ENCODE data around the gene DPEP1.
A peak's percentile ranks its signal among the peaks of the same experiment; 100 is the strongest.

The DPEP1 gene

DNA sequence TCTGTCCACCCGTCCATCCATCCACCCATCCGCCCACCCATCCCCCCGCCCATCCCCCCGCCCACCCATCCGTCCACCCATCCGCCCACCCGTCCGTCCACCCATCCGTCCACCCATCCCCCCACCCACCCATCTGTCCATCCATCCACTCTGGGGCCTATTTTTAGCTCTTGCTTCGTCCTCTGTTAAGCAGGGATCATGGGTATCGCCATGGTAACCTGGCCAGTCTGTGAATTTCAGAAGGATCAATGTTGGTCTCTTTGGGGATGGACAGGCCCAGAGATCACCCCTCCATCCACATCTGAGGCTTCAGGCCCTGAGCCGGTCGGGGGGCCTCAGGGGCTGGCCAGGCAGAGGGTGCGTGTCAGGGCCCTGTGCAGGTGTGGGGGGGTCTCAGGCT is 15.2 kb upstream of the DPEP1 start:
- no peak for DNase-seq (ENCODE audit: insufficient read length, low spot score)
- no peak for FAIRE-seq

DNA sequence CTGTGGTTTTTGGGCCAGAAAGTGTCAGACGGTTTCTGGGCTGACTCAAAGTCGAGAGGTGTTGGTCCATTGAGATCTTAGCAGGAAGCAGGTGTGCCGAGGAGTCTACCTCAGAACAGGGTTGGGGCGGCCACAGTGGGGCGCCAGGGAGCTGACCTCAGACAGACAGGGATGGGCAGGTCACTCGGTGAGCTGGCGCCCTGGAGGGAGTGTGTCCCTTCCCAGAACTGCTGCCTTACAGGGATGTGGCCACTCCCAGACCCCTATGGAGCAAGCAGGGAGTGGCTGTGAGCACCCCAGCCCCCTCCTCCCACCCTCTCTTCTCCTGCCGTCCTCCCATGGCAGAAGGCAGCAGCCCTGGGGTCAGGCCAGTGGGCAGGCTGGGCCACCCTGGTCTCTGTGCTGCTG is 14.0 kb upstream of the DPEP1 start:
- no peak for FAIRE-seq

DNA sequence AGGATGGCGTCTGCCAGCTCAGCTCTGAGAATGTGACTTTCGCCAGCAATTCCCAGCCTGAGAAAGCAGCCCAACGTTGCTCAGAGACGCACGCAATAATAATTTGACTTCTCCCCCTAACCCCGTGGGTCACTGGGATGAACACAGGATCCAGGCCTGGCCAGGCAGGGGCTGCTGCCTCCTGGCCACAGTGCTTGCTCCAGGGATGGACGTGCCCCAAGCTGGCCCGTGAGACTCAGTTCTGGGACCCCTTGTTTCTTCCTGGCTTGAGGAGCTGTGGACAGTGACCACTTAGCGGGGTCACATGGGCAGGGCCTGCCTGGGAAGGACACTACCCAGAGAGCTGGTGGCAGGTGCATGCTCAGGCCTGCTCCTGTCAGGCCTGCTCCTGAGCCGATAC is 13.5 kb upstream of the DPEP1 start:
- DNase-seq (ENCODE audit: insufficient read length, low spot score), result no peak
- FAIRE-seq, result no peak

More for the DNA sequence above, 14.0 kb upstream of the DPEP1 start:
- DNase-seq (ENCODE audit: insufficient read length, low spot score), result no peak

DNA sequence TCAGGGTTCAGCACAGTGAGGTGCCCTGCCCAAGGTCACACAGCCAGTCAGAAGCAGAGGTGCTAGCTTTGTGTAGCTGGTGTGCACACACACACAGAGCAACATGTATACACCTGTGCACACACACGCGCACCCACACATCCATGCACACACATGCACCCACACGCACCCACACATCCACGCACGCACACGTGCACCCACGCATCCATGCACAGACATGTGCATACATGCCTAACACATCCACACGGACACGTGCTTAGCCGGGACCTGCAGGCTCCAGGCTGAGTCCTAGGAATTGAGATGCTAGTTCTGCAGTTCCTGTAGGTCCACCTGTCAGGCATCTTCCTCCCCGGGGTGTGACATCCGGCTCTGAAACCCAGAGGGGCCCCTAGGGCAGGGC is 13.0 kb upstream of the DPEP1 start:
- no peak for DNase-seq (ENCODE audit: insufficient read length, low spot score)
- FAIRE-seq, result no peak

DNA sequence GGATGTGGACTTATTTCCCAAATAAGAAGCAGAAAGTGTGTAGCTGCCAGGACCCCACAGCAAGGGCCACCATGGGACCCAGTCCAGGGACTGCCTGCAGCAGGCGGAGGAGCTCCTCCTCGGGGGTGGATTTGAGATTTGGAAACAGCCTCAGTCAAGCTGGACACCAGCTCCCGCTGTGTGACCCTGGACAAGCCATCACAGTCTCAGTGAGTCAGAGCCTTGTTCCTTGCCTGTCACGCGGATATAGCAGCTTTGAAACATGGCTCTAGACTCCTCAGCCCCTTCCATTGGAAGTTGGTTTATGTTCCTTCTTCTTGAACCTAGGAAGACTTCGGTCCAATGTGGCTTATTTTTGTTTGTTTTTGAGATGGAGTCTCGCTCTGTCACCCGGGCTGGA is 12.5 kb upstream of the DPEP1 start:
- DNase-seq (ENCODE audit: insufficient read length, low spot score) (no peak), FAIRE-seq (no peak)

DNA sequence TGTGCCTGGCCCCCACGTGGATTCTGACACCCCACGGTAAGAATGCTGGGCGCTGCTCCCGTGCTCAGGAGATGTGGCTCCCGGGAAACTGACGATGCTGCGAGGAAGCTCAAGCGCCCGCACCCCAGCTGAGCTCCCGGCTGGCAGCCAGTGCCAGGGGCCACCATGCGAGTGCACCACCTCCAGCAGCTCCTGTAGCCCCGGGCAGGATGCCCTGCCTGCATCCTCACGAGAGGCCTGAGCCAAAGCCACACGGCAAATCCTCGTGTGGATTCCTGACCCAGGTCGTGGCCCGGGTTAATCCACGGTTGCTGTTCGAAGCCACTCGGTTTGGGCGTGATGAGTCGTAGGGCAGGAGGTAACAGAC is 11.6 kb upstream of the DPEP1 start:
- FAIRE-seq, result no peak

DNA sequence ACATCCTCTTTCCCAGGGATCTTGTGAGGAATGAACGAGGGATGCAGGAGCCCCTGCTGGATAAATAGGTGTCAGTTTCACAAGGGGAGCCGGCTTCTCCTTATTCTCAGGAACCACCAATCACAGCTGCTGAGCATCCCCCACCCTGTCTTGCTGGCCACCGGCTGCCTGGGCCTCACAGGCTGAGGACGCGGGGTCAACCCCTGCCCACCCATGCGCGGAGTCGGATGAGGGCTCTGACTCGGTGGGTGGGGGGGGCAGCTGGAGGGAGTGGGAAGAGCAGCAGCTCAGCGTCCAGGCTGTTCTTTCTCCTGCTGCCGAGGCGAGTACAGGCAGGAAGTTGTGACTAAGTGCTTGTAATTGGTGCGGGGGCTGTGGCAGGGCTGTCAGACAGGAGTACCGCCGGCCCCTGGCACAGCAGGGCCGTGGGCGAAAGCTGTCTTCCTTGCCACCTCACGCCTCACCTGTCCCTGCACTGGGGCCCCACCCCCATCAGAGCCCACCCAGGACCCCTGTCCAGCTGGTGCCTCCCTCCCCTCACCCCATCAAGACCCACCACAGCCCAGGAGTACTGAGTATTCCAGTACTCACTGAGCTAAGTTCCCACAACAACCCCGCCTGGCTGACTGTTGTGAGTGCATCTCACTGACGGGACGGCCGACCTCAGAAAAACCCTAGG is 11.0 kb upstream of the DPEP1 start:
- DNase-seq (ENCODE audit: insufficient read length, low spot score) (no peak), FAIRE-seq (no peak)

More for the DNA sequence above, 11.6 kb upstream of the DPEP1 start:
- DNase-seq (ENCODE audit: insufficient read length, low spot score), result no peak

DNA sequence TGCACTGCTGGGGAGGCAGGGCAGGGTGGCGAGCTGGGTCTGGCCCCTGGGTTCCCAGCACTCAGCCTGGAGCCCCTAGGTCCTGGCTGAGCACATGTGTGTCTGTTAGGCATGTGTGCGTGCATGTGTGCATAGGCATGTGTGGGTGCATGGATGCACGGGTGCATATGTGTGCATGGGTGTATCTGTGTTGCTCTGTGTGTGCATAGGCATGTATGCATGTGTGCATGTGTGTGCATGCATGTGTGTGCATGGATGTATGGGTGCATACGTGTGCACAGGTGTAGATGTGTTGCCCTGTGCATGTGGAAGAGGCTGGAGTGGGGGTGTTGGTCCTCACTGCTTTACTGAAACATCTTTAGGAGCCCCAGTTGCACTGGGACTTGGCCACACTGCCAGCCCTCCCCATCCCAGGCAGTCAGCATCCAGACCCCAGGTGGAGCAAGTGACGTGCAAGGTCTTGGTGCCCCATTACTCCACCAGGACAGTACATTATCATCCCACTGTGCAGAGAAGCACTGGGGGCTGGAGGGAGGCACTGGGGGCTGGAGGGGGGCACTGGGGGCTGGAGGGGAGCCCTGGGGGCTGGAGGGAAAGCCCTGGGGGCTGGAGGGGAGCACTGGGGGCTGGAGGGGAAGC is 10.4 kb upstream of the DPEP1 start:
- FAIRE-seq, result no peak
- no peak for DNase-seq (ENCODE audit: insufficient read length, low spot score)

DNA sequence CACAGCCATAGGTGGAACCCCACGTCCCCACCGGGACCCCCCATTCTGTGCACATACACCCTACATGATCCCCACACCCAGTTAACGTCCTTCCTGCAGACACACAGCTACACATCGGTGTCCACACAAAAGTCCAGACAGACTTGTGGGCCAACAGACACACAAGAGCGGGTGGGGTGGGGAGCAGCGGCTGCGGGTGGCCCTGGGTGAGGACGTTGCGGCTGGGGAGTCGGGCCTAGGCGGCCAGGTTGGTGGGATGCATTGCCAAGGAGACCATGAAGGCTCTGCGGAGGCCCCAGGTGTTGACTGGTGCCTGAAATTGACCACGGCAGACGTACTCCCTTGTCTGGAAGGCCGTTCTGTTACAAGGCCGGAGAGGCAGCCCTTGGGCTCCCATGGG is 8.7 kb upstream of the DPEP1 start:
- DNase-seq (ENCODE audit: insufficient read length, low spot score) (no peak), FAIRE-seq (no peak)

DNA sequence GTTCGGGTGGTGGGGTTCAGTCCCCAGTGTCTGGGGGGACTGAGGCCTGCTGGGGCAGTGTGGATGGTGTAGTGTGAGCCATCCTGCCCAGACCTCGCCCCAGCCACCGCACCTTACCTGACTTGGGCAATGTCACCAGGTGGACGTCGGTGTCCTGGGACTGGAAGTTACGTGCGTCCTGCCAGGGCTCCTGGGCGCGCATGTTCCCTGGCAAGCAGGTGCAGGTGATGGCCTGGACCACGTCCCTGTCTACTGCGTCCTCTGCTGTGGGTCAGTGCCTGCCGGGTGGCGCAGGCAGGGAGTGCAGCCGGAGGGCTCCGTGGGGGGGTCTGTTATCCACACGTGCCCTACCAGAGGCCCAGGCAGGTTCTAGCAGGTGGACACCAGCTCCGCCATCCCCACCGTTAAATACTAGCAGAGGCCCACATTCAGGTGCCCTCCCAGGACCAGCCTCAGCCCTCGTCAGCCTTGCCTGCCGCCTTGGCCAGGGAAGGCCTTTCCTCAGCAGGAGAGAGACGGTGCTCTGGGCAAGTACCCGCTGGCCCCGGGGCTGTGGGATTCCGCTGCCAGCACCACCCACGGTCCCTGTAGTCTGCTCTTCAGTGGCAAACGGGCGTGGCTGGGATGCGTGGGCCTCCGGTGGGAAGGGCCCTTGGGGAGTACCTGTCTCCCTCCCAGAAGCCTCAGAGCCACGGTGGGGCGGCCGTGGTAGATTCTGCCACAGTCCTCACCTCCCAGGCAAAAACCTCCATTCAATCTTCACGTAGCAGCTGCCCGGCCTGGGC is 8.1 kb upstream of the DPEP1 start:
- no peak for DNase-seq (ENCODE audit: insufficient read length, low spot score)
- no peak for FAIRE-seq

DNA sequence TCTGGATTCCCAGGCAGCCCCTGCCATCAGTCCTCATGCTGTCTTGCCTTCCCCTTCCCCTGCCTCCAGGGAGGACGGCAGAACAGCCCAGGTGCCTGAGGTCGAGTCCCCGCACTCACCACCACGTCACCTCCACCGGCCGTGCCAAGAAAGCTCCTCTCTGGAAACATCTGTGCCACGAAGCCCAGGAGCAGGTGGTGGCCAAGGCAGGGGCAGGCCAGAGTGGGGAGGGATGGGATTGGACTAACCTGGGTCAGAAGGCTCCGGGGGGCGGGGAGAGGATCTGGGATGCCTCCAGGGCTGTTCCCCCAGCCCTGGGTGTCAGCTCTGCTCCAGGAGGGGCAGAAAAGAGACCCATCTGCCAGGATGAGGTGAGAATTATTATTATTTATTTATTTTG is 7.4 kb upstream of the DPEP1 start:
- FAIRE-seq, result no peak
- no peak for DNase-seq (ENCODE audit: insufficient read length, low spot score)

DNA sequence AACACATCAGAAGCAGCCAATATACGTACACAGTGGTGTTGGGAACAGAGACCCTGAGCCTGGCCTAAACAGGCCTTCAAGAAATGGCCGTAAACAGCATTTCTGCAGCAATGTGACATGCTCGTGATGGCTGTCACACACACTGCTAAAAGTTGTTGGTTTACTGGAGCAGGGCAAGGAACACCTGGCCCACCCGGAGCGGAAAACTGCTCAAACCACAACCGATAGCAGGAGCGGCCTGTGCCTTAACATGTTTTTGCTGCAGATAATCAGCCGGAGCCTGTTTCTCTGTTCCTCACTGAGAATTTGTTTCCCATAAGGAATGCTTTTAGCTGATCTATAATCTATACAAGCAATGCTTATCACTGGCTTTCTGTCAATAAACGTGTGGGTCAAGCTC is 6.0 kb upstream of the DPEP1 start:
- no peak for DNase-seq (ENCODE audit: insufficient read length, low spot score)
- FAIRE-seq, result no peak

DNA sequence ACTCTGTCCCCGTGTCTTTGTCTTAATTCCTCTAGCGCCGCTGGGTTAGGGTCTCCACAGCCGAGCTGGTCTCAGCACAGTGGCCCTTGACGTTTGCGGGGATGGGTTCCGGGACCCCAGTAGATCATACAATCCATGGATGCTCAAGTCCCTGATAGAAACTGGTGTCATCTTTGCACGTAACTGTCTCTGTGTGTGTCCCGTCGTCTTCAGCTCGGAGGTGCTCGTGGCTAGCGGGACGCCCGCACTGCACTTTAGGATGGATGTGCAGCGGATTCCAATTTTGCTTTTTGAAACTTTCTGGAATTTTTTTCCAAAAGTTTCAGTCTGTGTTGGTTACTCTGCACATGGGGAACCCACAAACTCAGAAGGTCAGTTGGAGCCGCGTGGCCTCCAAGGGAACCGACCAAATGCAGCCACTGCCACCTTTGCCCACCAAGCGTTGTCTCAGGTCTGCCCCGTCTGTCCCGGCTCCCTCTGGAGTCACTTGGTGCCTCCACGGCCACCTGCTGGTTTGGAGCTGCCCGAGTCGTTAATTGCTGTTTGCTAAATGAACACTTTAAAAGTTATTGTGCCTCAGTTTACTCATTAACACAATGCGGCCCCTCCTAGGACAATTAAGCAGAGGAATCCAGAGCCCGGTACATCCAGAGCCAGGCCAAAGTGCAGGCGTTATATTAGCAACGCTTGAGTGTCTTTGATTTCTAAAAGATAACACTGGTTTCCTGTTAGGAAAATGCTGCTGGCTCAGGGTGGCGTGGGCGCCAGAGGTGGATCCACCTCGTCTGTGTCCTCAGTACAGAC is 5.3 kb upstream of the DPEP1 start:
- no peak for FAIRE-seq
- no peak for DNase-seq (ENCODE audit: insufficient read length, low spot score)

DNA sequence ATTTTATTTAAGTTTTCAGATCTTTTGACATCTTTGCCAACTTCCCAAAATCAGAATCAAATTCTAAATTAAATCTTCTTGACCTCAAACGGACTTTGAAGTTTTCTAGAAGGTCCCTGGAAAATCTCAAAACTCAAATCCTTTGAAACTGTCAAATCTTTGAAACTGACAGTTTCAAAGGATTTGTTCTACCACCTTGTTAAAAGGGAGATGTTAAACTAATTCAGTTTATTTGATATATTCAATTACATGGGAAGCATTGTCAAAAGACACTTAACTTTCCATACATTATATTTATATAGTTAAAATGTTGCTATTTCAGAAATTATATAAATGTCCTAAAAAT is 3.4 kb upstream of the DPEP1 start:
- FAIRE-seq (no peak), DNase-seq (ENCODE audit: insufficient read length, low spot score) (no peak)

DNA sequence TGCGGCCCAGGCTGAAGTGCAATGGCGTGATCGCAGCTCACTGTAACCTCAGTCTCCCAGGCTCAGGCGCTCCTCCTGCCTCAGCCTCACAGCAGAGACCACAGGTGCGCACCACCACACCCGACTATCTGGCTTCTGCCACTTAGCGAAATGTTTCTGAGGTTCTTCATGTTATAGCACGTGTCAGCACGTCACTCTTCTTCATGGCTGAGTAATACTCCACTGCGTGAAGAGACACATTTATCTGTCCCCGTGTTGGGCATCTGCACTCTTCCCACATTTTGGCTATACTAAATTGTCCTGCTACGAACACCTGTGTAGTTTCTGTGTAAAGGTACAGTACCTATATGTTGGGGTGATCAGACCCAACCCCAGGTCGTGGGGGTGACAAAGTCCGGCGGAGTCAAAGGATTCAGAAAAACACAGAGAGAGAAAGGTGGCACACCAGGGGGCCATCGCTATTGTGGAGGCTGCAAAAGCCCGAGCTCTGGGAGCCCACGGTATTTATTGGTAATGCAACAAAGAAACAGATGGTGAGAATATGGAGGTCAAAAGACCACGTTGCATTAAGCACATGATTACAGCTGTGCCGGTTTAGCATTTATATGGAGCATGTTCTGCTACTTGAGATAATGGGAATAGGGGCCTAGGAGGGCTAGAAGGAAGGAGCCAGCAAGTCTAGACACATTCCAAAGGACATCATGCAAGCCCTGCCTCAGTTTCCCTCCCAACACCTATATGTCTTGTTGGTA is 851 bp upstream of the DPEP1 start:
- DNase-seq (ENCODE audit: insufficient read length, low spot score), result no peak
- FAIRE-seq, result no peak

DNA sequence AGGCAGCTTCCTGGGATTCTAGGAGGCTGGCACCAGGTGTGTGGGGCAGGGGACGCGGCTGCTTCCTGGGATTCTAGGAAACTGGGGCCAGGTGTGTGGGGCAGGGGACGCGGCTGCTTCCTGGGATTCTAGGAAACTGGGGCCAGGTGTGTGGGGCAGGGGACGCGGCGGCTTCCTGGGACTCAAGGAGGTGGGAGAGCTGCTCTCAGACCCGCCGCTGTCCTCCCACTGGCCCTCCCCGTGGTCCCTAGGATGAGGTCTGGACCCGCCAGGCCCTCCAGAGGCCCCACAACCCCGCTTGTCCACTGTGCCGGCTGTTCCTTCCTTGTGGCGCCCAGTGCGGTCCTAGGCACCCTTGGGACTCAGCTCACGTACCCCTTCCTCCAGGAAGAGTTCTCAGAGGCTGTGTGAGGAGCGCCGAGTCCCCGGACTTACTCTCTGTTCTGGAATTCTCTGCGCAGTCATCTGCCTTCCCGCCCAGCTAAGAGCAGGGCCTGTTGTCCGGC is 565 bp downstream of the DPEP1 start:
- DNase-seq (ENCODE audit: insufficient read length, low spot score) (no peak), FAIRE-seq (no peak)

DNA sequence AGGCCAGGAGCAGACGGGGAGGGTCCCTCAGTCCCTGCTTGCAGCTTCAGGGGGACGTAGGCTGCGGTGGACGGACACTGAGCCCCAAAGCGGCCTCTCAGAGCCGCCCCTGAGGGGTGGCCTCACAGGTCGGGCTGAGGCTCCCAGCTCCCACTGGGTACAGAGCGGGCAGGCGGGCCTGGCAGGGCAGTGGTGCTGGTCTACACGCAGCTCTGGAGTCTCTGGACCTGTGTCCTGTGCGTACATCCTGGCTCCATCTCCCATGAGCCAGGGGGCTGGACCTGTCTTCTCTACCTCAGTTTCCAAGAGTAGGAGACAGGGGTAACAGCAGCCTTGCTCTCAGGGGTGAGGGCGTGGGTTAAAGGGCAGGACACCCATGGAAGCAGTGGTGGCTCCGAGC is 1.7 kb downstream of the DPEP1 start:
- DNase-seq (ENCODE audit: insufficient read length, low spot score) (no peak), FAIRE-seq (no peak)

DNA sequence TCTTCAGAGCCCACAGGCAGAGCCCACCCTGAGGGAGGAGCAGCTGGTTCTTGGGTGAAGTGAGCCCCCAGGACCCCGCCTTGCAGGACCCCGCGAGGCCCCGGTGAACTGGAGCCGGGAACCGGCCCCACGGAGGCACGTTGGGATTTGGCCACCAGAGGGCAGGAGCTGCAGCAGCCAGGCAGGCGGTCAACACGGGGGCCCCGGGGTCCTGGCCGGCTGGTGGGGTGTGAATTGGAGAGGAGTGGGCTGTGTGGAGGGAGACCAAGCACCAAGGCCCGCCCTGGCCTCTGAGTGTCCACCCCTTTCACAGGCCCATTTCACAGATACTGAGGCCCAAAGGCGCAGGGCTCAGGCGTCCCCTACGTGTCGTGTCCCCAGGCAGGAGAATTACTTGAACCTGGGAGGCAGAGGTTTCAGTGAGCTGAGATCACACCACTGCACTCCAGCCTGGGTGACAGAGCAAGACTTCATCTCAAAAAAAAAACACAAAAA is 2.2 kb downstream of the DPEP1 start:
- FAIRE-seq (no peak), DNase-seq (ENCODE audit: insufficient read length, low spot score) (peak; percentile 53)

DNA sequence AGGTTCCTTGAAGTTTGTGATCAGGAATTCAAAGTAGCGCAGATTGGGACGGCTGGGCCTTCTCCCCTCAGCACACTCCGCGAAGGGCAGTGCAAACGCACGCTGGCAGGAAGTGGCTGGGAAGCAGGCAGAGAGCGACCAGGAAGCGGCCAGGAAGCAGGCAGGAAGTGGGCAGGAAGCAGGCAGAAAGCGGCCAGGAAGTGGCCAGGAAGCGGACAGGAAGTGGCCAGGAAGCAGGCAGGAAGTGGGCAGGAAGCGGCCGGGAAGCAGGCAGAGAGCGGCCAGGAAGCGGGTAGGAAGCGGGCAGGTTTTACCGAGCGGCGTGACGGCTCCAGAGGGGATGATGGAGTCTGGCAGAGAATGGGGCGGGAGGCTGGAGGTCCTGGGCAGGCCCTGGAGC is 3.2 kb downstream of the DPEP1 start:
- no peak for DNase-seq (ENCODE audit: insufficient read length, low spot score)
- no peak for FAIRE-seq

DNA sequence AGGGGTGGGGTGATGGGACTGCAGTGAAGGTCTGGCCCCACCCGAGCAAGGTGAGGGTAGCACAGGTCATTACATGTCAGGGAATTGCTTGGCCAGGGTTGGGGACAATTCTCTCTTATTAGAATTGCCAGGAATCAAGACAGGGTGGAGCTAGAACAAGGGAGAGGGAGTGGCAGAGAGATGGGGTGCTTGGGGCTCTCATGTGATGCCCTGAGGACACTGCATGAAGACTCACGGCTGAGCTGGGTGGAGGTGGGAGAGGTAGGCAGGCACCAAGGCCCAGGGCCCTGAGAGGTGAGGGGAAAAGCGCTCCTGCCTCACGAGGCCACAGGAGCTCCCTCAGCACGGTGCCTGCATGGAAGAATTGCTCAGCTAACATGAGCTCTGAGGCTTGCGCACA is 3.6 kb downstream of the DPEP1 start:
- FAIRE-seq, result no peak
- DNase-seq (ENCODE audit: insufficient read length, low spot score), result no peak

Measured in GM19239 (cell line).